Measurements from ENCODE around the gene MIER3. TPM values are rescaled to one million over a fixed set of nuclear protein-coding genes. Genes with fewer than 3 reads are reported as not detected.
"Not testable (repeated sequence)": the region's sequence is repeated elsewhere in the genome, so short reads cannot be mapped to it uniquely, and the experiment has no call there.

Gene MIER3, protein sequence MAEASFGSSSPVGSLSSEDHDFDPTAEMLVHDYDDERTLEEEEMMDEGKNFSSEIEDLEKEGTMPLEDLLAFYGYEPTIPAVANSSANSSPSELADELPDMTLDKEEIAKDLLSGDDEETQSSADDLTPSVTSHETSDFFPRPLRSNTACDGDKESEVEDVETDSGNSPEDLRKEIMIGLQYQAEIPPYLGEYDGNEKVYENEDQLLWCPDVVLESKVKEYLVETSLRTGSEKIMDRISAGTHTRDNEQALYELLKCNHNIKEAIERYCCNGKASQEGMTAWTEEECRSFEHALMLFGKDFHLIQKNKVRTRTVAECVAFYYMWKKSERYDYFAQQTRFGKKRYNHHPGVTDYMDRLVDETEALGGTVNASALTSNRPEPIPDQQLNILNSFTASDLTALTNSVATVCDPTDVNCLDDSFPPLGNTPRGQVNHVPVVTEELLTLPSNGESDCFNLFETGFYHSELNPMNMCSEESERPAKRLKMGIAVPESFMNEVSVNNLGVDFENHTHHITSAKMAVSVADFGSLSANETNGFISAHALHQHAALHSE
- 34.1 TPM for total RNA-seq

GRCh38 chr5:56951946-56952691 lies at the start of gene MIER3:
Gene MIER3, minus strand, starts transcription at chr5:56952123. Its CDS starts 21 bp downstream, at chr5:56952102.
- intact Hi-C loops (cut with DNase I) = no loop called here
- peak; percentile 86 for DNase-seq (ENCODE audit: low spot score)
- peak; percentile 89 for ATAC-seq

- intact Hi-C loops (cut with DNase I) = no loop called here
- ATAC-seq (no peak), DNase-seq (ENCODE audit: low spot score) (no peak)
Observed at GRCh38 chr5:56995596-56995995, 43.7 kb upstream of the MIER3 start.

DNA sequence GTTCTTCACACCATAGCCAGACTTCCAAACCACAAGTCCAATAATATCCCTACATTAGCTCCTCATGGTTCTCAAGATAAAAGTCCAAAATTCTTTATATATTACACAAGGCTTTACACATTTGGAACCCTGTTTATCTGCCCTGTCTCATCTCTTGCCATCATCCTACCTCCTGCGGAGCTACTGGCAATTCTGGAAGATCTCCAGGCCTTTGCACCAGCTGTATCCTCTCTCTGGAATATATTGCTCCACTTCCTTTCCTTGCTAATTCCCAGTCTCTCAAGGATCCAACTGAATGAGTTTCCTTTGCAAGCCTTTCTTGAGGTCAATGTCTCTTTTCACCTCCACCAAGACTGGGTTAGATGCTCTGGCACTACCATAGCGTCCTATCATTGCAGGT lies 41.3 kb upstream of the MIER3 start:
- DNase-seq (ENCODE audit: low spot score) (no peak), ATAC-seq (no peak)
- intact Hi-C loops (cut with DNase I) = no loop called here

DNA sequence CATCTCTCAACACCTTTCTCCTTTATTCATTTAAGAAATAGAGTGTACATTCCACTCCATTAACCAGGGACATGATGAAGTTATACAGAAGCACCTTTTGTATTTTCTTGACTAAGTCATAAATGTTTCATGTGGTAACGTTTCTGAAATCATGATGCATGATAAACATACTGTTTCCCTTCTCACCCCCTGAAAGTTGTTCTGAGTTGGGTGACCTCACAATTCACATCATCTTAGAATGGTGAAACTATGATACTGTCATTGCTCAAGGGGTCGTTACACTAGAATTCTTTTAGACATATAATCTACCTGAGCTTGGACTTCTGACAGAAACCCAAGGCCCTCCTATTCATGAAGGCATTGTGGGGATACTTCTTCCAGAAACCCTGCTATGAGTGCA lies 37.8 kb upstream of the MIER3 start:
- intact Hi-C loops (cut with DNase I) = no loop called here
- no peak for ATAC-seq
- no peak for DNase-seq (ENCODE audit: low spot score)

- intact Hi-C loops (cut with DNase I) = no loop called here
- DNase-seq (ENCODE audit: low spot score) (no peak), ATAC-seq (no peak)
Observed at GRCh38 chr5:56988490-56988889, 36.6 kb upstream of the MIER3 start.

GRCh38 chr5:56987171-56987570 lies 35.2 kb upstream of the MIER3 start:
- DNase-seq (ENCODE audit: low spot score) (no peak), ATAC-seq (no peak)
- intact Hi-C loops (cut with DNase I) = no loop called here

DNA sequence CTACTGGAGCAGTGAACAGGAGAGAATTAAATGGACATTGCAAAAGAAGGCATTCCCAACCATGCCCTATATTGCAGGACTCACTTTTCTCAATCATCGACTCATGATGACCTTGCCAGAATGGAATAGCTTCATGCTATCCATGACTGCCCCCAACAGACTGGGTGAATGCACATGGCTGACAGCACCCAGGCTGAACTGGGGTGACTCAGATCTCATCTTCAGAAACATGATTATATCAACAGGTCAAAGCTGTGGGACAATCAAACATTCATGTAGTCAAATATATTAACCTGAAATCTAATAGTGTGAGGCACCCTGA lies 34.7 kb upstream of the MIER3 start:
- DNase-seq (ENCODE audit: low spot score) (no peak), ATAC-seq (no peak)
- intact Hi-C loops (cut with DNase I) = no loop called here

- DNase-seq (ENCODE audit: low spot score) (no peak), ATAC-seq (no peak)
- intact Hi-C loops (cut with DNase I) = no loop called here
Observed at GRCh38 chr5:56985936-56986625, 34.2 kb upstream of the MIER3 start.

DNA sequence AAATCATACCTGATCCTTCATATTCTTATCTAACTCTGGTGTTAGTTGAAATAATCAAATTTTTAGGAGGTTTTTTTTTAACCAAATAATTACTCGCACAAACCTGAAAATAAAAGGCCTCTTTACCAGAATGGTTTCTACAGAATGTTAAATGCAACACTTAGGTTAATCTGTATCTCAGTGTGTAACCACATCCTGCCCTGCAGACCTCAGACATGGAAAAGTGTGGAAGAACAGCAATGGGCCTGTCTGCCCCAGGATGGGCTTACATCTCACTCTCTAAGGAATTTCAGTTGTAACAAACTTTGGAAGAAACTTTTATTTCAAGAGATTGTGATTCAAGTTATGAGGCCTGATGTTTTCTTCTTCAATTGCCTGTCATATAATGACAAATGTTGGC lies 32.5 kb upstream of the MIER3 start:
- intact Hi-C loops (cut with DNase I) = no loop called here
- DNase-seq (ENCODE audit: low spot score) = no peak
- ATAC-seq = no peak

- no peak for ATAC-seq
- DNase-seq (ENCODE audit: low spot score) = no peak
- intact Hi-C loops (cut with DNase I) = no loop called here
Observed at GRCh38 chr5:56983593-56984361, 31.9 kb upstream of the MIER3 start.

DNA sequence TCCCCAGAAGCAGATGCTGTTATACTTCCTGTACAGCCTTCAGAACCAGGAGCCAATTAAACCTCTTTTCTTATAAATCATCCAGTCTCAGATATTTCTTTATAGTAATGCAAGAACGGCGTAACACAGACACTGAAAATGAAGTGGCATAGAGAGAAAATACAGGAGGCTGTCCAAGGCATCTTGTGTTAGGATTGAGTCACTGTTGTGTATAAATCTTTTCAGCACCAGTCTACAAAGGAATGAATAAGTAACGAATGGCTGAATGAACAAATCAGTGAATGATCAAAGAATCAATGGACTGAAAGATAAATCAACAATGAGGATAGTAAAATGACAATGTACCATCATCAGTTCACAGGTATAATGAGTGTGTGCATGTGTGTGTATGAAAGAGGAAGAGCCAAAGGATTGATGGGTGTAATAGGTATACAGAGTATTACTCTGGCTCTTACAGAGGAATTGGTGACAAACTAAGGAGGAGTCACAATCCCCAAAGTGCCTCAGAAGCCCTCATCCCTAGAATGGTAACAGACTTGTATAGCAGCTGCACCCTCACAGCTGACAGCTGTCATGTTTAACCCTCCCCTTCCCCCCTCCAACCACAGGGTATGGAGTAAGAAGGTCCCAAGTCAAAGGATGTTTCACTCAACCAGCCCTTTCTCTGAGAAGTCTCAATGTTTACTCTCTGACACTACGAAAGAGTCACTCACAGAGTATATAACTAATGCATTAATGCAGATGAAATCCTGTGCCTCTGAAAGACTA lies 29.8 kb upstream of the MIER3 start:
- intact Hi-C loops (cut with DNase I) = no loop called here
- DNase-seq (ENCODE audit: low spot score) (no peak), ATAC-seq (no peak)

DNA sequence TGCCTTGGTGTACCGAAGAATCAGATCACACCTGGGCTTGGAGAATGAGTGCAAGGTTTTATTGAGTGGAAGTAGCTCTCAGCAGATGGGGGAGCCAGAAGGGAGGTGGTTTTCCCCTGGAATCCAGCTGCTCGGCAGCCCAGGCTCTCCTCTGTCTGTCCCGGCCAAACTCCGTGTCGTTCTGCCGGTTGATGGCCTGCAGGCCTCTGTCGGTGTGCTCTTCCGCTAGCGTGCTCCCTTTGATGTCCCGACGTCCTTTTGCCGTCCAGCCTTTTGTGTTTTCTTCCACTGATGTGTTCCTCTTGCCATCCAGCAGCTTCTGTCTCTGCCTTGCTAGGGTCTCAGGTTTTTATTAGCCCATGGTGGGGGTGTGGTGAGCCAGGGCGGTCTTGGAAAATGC lies 28.0 kb upstream of the MIER3 start:
- no peak for DNase-seq (ENCODE audit: low spot score)
- no peak for ATAC-seq
- intact Hi-C loops (cut with DNase I) = no loop called here

GRCh38 chr5:56979526-56979925 lies 27.6 kb upstream of the MIER3 start:
- DNase-seq (ENCODE audit: low spot score); intact Hi-C loops (cut with DNase I); ATAC-seq: not testable (repeated sequence)

- ATAC-seq (no peak), DNase-seq (ENCODE audit: low spot score) (no peak)
- intact Hi-C loops (cut with DNase I) = no loop called here
Observed at GRCh38 chr5:56977822-56978221, 25.9 kb upstream of the MIER3 start.

- ATAC-seq = no peak
- intact Hi-C loops (cut with DNase I) = no loop called here
- DNase-seq (ENCODE audit: low spot score) = no peak
Observed at GRCh38 chr5:56977021-56977420, 25.1 kb upstream of the MIER3 start.

DNA sequence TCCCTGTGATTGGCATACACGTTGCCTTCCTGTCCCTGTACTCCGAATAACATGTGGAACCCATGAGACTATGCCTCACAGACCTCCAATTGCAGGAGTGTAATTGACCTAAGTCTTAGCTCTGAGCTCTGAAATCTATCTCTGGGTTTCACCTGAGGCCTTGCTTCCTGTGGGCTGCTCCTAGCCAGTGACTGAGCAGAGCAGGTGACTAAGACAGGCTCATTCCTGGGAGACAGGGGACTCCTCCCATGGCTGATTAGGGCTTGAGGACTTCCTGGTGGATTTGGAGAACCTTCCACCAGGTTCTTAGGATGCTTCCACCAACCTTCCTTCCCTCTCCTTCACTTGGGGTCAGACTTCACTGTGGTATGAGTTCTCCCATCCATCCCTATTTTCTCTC lies 22.3 kb upstream of the MIER3 start:
- intact Hi-C loops (cut with DNase I) = no loop called here
- DNase-seq (ENCODE audit: low spot score) (no peak), ATAC-seq (no peak)

GRCh38 chr5:56973473-56973872 lies 21.6 kb upstream of the MIER3 start:
- DNase-seq (ENCODE audit: low spot score) = no peak
- intact Hi-C loops (cut with DNase I) = no loop called here

DNA sequence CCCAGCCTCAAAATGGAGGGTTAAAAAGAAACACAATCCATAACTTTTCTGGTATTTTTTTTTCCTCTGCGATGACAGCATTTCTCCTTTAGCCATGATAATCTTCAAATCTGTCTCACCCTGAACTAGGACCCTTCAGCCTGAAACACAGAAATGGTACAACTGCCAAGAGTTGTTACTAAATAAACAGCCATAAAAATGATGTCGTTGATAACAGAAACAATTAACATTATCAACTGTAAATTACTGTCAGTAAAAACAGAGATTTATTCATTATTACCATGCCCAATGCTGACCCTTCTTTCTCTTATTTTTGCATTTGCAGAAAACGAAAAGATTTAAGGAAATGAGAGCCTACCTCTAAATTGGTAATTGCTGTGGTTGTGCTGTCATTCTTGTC lies 19.4 kb upstream of the MIER3 start:
- intact Hi-C loops (cut with DNase I) = no loop called here
- DNase-seq (ENCODE audit: low spot score) = no peak
- no peak for ATAC-seq

More at GRCh38 chr5:56973473-56973872, 21.6 kb upstream of the MIER3 start:
- ATAC-seq = no peak

Data from sciatic nerve (tissue), 2 donors.